ENCODE results near the gene ANAPC5.

The ANAPC5 gene

GRCh38 chr12:121358073-121358472 lies 5.9 kb upstream of the ANAPC5 start:
- TF ChIP-seq CTCF (IDR thresholded peaks at IDR 0.05; ENCODE audit: low read depth, low read length) = no peak
- DNase-seq (ENCODE audit: extremely low read depth, low read depth) = no peak

GRCh38 chr12:121357331-121357730 lies 5.1 kb upstream of the ANAPC5 start:
- no peak for TF ChIP-seq CTCF (IDR thresholded peaks at IDR 0.05; ENCODE audit: low read depth, low read length)
- DNase-seq (ENCODE audit: extremely low read depth, low read depth) = no peak

- no peak for TF ChIP-seq CTCF (IDR thresholded peaks at IDR 0.05; ENCODE audit: low read depth, low read length)
- DNase-seq (ENCODE audit: extremely low read depth, low read depth) = no peak
These were observed 4.4 kb upstream of the ANAPC5 start for GRCh38 chr12:121356657-121357056.

GRCh38 chr12:121355818-121356217 lies 3.6 kb upstream of the ANAPC5 start:
- TF ChIP-seq CTCF (IDR thresholded peaks at IDR 0.05; ENCODE audit: low read depth, low read length) = no peak
- no peak for DNase-seq (ENCODE audit: extremely low read depth, low read depth)

- no peak for TF ChIP-seq CTCF (IDR thresholded peaks at IDR 0.05; ENCODE audit: low read depth, low read length)
- no peak for DNase-seq (ENCODE audit: extremely low read depth, low read depth)
These were observed 439 bp upstream of the ANAPC5 start for GRCh38 chr12:121352682-121353018.

GRCh38 chr12:121346747-121347146 lies 5.5 kb downstream of the ANAPC5 start:
- no peak for DNase-seq (ENCODE audit: extremely low read depth, low read depth)
- TF ChIP-seq CTCF (IDR thresholded peaks at IDR 0.05; ENCODE audit: low read depth, low read length) = no peak

- TF ChIP-seq CTCF (IDR thresholded peaks at IDR 0.05; ENCODE audit: low read depth, low read length) = no peak
- no peak for DNase-seq (ENCODE audit: extremely low read depth, low read depth)
These were observed 6.9 kb downstream of the ANAPC5 start for GRCh38 chr12:121345151-121345815.

Measured in AG09319 (cell line).